GM15510 (cell line): ENCODE results near the gene FADS6.

Experiments used
- POLR2A ChIP-seq: IDR thresholded peaks from 3 replicates; pipeline ENCODE4 v1.6.1; 2011; ENCODE audit warnings: borderline replicate concordance; ENCODE audit not compliant: insufficient read length; ENCODE audit errors: extremely low read depth

FADS6 gene

DNA sequence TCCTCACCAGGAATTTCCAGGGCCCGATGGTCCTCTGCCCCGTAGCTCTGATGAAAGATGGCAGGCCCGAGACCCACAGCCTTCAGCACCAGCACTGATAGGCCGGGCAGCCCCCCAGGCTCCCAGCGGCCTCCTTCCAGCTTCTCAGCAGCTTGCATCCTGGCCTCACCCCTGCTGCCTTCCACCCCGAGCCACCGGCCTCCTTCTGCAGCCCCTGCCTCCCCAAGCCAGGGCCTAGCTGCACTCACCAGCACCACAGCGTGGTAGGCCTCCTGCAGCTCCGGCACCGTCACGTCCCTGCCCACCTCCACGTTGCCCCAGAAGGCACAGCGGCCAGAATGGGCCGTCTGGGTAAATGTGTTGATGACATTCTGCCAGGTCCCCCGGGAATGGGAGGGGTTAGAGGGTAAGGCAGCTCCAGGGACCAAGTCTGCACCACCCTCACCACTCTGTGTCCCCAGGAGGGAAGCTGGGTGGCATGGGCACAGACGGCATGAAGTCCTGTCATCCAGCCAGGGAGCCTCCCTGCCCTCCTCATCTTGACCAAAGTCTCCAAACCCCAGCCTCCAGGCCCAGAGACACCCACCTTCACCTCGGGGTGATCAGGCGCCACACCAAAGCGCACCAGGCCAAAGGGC, 27.1 kb downstream of the FADS6 start:
- TF ChIP-seq POLR2A: no peak

DNA sequence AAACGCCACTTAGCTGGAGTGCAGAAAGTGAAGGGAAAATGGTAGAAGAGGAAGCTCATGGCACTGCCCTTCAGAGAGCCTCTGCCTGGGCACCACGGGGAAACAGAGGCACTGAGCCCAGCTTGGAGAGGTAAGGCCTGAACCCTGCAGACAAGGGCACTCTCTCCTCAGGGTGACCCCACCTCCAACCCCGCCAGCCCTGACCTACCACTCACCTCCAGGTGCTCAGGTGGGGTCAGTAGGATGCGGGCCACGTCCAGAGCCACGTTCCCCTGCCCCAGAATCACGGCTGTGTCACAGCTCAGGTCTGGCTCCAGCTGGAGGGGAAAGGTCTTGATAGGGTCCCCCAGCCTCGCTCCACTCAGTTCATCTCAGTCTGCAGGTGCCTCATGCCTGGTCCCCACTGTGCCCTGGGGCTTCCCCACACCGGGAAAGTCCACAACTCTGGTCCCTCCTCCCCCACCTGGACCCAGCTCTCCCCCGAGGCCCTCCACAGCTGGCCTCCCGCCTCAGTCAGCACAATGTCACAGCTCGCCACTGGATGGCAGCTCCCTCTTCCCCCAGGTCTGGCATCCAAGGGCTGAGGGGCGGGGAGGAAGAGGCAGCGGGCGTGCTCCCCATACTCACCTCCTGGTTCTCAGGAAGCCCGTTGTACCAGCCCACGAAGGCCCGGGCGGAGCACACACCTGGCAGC, 27.8 kb downstream of the FADS6 start:
- TF ChIP-seq POLR2A: no peak

DNA sequence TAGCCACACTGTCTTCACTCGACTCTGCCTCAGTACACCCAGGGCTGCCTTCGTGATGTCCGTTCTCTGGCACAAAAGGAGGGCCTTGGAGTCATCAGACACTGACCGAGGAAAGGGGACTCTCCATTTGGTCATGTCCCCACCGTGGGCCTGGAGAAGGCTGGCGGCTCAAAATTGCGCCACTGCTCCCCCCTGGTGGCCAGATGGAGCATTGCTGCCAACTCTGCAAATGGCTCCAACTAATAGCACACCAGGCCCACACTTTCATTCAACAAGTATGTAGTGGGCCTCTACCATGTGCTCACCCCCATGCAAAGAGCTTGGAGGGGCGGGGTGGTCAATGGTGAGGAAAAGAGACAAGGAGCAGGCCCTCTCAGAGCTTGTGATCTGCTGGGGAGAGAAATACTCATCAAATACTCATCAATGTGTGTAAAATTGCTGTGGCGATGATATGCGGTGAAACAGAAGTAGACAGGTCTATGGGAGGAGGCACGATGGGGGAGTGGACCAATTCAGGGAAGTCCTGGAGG, 28.5 kb downstream of the FADS6 start:
- TF ChIP-seq POLR2A: no peak

- no peak for TF ChIP-seq POLR2A
Observed at GRCh38 chr17:74864297-74864865, 29.1 kb downstream of the FADS6 start.

GRCh38 chr17:74863420-74864296, 29.8 kb downstream of the FADS6 start:
- no peak for TF ChIP-seq POLR2A

- TF ChIP-seq POLR2A: no peak
Observed at GRCh38 chr17:74862919-74863318, 30.5 kb downstream of the FADS6 start.

DNA sequence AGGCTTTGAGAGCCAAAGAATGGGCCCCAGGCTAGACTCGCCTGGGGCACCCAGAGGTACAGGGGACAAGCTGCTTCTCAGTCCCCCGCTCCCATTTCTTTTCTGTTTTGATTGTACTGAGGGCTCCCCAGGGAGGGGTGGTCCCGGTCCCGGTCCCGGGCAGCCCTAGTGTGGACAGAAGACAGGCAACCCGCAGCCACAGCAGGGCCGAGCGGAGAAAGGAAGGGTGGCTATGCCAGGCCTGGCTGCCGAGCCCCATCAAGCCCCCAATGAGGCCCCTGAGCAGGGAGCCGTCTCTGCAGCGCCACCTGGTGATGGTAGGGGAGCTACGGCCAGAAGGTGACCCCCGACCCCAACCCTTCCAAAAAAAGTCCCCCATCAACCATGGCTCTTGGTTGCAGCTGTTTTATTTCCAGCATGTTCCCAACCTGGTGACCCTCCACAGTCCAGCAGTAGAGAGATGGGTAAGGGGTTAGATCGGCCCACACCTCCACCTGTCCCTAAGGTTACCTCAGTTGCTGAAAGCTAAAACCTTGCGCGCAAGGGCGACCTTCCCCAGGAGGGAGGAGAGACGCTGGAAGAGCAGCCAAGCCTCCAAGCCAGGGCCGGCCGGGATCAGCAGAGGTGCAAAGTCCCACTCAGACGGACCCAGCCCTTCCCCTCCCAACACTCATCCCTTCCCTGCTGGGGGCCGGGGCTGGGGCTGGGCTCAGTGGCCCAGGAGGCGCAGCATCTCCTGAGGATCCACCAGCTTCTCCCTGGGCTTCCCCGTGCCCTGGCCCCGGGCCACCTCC, 31.1 kb downstream of the FADS6 start:
- no peak for TF ChIP-seq POLR2A

DNA sequence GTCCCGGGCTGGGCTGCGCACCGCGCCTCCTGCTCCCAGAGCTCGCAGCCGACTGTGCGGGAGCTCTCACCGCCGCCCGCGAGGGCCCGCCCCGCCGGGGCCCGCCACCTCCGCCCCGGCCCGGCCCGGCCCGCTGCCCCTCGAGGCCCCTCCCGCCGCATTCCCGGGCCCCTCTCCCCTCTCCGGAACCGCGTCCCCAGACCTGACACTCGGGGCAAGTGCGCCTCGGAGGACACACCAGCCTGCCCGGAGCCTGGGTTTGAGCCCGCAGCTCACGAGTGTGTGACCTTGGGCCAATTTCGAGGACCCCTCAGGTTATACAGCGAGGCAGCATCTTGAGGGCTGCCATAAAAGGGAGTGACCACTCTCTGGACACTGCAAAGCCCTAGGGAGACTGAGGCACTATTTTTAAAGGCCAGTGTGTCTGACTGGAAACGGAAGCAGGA, 31.7 kb downstream of the FADS6 start:
- no peak for TF ChIP-seq POLR2A

GRCh38 chr17:74860872-74861661, 32.4 kb downstream of the FADS6 start:
- no peak for TF ChIP-seq POLR2A

DNA sequence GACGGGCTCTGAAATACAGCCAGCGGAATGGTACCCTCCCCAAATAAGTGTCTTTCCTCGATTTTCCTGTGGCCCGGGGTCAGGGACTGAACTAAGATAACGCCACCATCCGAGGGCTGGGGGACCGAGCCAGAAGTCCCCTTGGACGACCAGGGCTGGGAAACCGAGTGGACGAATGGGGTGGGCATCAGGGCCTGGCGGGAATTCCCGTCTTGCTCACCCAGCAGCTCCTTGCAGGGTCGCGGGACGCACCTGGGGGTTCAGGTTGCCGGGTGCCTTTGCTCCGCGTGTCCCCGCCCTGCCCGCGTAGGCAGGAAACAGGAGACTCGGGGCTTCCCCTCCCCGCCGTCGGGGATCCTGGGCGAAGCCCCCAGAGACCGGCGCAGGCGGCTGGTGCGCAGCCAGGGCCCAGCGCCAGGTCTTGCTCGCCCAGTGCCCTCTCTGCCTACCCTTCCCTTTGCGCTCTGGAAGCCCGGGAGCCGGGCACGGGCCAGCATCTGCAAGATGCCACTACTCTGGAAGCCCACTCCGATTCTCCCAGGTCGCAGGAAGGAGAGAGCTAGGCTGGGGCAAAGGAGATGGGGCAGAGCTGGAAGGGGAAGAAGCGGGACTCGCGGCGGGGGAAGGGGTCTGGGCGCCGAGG, 33.1 kb downstream of the FADS6 start:
- no peak for TF ChIP-seq POLR2A

DNA sequence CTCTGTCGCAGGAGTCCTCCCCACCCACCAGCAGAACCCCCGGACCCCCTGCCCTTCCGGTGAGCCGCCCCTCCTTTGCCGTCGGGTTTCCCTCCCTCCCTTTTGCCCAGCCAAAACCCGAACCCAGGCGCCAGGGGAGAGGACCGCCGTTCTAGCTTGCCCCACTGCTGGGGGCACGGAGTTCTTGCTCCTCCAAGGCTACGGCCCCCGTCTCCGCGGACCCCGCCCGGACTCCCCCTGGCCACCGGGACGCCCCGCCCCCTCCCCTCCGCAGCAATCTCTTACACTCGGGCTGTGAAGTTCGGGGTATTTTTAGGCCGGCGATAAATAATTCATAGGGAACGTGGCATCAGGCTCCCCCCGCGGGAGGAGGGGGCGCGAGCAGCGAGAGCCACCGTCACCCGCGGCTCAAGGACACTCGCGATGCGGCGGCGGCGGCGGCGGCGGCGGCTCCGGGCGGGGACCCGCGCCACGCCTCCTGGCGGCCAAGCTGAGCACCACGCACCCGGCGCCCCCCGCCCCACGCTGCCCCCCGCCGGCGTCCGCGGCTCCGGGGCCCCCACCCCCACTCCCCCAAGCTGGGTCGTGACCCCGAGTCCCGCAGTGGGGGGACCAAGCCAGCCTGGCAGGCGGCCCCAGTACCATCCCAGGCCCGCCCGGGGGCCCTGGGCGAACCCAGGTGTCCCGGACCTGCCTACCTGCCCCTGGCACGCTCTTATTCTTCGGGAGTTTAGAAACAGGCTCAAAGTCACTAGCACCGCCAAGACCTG, 33.8 kb downstream of the FADS6 start, which contains the start of gene GRIN2C:
TSS of gene GRIN2C (minus strand) at position 427 of the 770 bp plus-strand sequence. CDS start 4,793 bp downstream, outside the sequence.
- TF ChIP-seq POLR2A: no peak
